Immature natural killer cell (primary cell): ENCODE measurements around the gene CBX7. TPM values are rescaled to one million over a fixed set of nuclear protein-coding genes. Genes with fewer than 3 reads are reported as not detected.
"Not testable (repeated sequence)": the region's sequence is repeated elsewhere in the genome, so short reads cannot be mapped to it uniquely, and the experiment has no call there.

Source experiments
- DNase-seq, 3 donors: peaks; one replicate each; pipeline ENCODE4 v3.0.0; 2022; ENCODE audit warnings: mixed read lengths in 1 of 3
- H3K27ac Mint-ChIP-seq, 6 donors: one replicate each; pipeline ENCODE4 v1.8.0; 2020; ENCODE audit warnings: mixed read lengths in 6 of 6, mild to moderate bottlenecking in 5 of 6, inconsistent platforms in 4 of 6, moderate library complexity in 3 of 6
- H3K27me3 Mint-ChIP-seq, 3 donors: one replicate each; pipeline ENCODE4 v1.8.0; 2020 to 2021; ENCODE audit warnings: low read depth in 3 of 3, mild to moderate bottlenecking in 3 of 3, mixed read lengths in 3 of 3, moderate library complexity in 3 of 3, inconsistent platforms in 1 of 3
- H3K36me3 Mint-ChIP-seq, 3 donors: one replicate each; pipeline ENCODE4 v1.8.0; 2020; ENCODE audit warnings: mixed read lengths in 3 of 3, inconsistent platforms in 2 of 3, mild to moderate bottlenecking in 2 of 3
- H3K4me1 Mint-ChIP-seq, 2 donors: one replicate each; pipeline ENCODE4 v1.8.0; 2020; ENCODE audit warnings: inconsistent platforms in 2 of 2, mild to moderate bottlenecking in 2 of 2, mixed read lengths in 2 of 2, moderate library complexity in 1 of 2
- H3K4me3 Mint-ChIP-seq, 5 donors: one replicate each; pipeline ENCODE4 v1.8.0; 2020; ENCODE audit warnings: mild to moderate bottlenecking in 5 of 5, mixed read lengths in 5 of 5, inconsistent platforms in 3 of 5, moderate library complexity in 3 of 5
- H3K9me3 Mint-ChIP-seq, 6 donors: one replicate each; pipeline ENCODE4 v1.8.0; 2020; ENCODE audit warnings: mild to moderate bottlenecking in 6 of 6, mixed read lengths in 6 of 6, inconsistent platforms in 4 of 6, moderate library complexity in 3 of 6
- polyA plus RNA-seq, 3 donors: library from polyadenylated mRNA; unstranded; fragments of 300-500 nt; fragmentation: Illumina TruSeq; gene quantifications; one replicate each; pipeline ENCODE4 v1.2.3, GENCODE V29; 2021

The CBX7 gene
- polyA plus RNA-seq, 3 donors from 2014 or later: 4.5 to 9.6 (median 9.1) TPM

DNA sequence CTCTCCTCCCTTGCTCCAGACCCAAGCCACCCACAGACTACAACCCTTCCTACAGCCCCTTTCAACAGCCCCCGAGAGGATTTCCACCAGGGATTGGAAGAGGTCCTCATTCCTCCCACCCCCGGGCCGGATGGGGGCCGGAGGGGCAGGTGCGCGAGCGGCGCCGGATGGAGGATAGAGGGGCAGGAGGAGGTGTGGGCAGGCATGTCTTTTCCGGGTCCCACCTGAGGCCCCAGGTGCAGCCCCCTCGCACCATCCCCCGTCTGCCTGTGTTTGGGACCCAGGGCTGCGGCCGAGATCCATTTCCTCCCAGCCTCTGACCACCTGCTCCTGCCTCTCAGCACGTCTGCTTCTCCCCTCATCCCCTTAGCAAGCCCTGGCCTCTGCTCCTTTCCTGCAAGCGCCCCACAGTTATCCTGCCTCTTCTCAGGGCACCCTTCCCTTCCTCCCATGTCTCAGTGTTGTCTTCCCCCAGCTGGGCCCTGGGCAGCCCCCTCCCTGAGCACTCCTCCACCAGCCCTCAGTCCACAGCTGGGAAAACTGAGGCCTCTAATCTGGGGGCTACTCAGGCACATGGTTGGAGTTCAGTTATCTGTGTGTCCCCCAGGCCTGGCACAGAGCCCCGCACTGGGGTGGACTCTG lies 19.3 kb upstream of the CBX7 start:
- H3K27ac Mint-ChIP-seq: peak overlapping the region in 5 of 6 donors; percentile 74 to 98 (median 89)
- no peaks in the 10 kb centered on the region for H3K36me3 Mint-ChIP-seq
- peak overlapping the region in 3 of 5 donors; percentile 15 to 64 (median 48) for H3K4me3 Mint-ChIP-seq
- no peak for DNase-seq
- H3K27me3 Mint-ChIP-seq: peaks cover 13 to 20% (median 19%) of the 10 kb centered on the region in 3 donors
- peaks cover 52 to 57% of the 10 kb centered on the region in 2 donors for H3K4me1 Mint-ChIP-seq
- H3K9me3 Mint-ChIP-seq: peaks cover 0 to 1% (median 0%) of the 10 kb centered on the region in 6 donors

DNA sequence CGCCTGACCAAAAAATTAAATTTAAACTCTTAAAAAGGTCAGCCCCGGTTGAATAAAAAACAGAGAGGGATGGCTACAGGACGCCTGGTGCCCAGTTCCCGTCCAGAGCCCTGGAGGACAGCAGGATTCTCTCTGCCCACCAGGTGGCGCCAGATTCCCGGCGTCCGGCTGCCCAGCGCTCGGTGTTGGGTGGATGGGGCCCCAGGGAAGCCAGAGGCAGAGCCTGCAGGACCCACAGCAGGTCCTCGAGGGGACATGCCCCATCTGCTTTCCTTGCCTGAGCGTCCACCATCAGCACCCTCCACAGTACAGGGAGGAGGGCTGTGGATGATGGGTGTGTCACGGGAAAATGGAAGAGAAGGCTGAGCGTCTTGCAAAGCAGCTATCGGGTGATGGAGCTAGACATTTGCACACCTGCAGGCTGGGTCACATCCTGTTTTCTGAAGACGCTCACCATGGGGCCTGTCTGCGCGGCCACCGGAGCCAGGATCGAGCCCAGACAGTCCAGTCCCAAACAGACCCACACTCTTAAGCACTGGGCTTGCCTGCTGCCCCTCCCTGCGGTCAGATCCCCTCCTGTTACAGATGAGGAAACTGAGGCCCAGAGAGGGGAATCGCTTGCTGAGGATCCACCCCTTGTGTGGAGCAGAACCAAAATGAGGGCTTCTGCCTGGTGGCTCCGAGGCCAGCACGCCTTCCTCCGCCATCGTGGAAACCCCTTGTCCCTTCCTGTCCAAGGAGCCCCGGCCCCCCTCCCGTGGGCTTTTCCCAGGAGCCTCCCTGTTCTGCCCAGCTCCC lies 18.5 kb upstream of the CBX7 start:
- Mint-ChIP-seq H3K27ac (peak overlapping the region in 5 of 6 donors; percentile 58 to 98 (median 89)), H3K36me3 (no peaks in the 10 kb centered on the region), H3K27me3 (peaks cover 13 to 20% (median 19%) of the 10 kb centered on the region in 3 donors), H3K4me1 (peaks cover 51 to 52% of the 10 kb centered on the region in 2 donors), H3K4me3 (peak overlapping the region; percentile 60 to 73 (median 65)), H3K9me3 (peaks cover 0 to 1% (median 0%) of the 10 kb centered on the region in 6 donors)
- DNase-seq: peak; percentile 83 to 86 (median 85)

DNA sequence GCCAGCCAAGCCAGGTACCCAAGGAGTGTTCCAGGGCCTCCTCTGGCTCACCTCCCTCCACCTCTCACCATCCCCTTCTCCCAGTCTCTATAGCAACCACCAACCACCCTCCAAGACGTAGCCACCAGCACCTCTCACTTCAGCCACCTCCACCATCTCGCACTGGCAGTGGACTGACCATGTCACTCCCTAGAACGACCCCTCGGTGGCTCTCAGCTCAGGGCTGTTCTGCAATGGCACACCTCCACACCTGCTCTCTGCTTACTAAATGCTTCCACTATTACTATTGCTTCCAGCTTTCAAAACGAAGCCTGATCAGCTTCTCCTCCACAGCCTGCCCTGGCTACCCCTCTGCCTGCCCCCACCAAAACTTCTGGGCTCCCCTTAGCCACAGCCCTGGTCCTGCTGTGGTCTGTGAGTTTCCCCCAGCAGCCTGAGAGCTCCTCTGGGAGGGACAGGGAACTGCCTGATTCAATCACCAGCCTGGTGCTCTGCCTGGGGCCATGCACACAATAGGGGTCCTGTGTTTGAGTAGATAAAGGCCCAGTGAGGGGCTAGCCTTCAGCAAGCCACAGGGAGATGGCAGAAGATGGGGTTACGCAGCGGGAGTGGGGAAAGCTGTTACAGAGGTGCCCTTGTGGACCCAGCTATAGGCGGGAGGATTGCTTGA lies 17.5 kb upstream of the CBX7 start:
- Mint-ChIP-seq H3K4me3 (no peak overlapping the region), H3K4me1 (peaks cover 40 to 45% of the 10 kb centered on the region in 2 donors), H3K36me3 (no peaks in the 10 kb centered on the region), H3K27ac (peak overlapping the region in 1 of 6 donors; percentile 62), H3K27me3 (peaks cover 13 to 19% (median 17%) of the 10 kb centered on the region in 3 donors), H3K9me3 (peaks cover 0 to 1% (median 0%) of the 10 kb centered on the region in 6 donors)
- DNase-seq: no peak

DNA sequence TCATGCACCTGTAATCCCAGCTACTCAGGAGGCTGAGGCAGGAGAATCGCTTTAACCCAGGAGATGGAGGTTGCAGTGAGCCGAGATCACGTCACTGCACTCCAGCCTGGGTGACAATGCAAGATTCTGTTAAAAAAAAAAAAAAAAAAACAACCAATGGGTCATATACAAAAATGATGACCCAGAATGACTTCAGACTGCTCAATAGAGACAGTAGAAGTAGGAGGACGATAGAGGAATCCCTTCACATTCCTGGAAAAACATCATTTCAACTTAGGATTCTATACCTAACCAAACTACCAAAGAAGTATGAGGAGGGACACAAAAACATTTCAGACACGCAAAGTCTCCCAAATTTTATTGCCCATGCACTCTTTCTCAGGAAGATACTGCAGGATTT lies 14.1 kb upstream of the CBX7 start:
- no peak overlapping the region for H3K27ac Mint-ChIP-seq
- no peaks in the 10 kb centered on the region for H3K9me3 Mint-ChIP-seq

DNA sequence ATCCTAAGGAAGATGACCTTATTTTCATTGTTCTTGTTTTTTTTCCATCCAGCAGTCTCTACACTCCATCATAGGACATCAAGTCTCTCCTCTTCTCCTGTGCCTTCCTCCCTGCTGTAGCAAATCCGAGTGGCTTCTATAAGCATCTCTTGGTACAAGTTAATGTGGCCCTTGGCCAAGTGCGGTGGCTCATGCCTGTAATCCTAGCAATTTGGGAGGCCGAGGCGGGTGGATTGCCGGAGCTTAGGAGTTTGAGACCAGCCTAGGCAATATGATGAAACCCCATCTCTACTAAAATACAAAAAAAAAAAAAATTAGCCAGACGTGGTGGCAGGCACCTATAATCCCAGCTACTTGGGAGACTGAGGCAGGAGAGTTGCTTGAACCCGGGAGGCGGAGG lies 3.6 kb upstream of the CBX7 start:
- not testable (repeated sequence) for H3K4me3 Mint-ChIP-seq, H3K9me3 Mint-ChIP-seq, DNase-seq, H3K27ac Mint-ChIP-seq, H3K36me3 Mint-ChIP-seq, H3K27me3 Mint-ChIP-seq
- peaks cover 13 to 14% of the 10 kb centered on the region in 2 donors for H3K4me1 Mint-ChIP-seq

More for the DNA sequence above, 14.1 kb upstream of the CBX7 start:
- Mint-ChIP-seq H3K27me3 (peaks cover 3 to 6% (median 4%) of the 10 kb centered on the region in 3 donors), H3K4me1 (peaks cover 9 to 12% of the 10 kb centered on the region in 2 donors), H3K4me3 (no peak overlapping the region), H3K36me3 (peaks cover 0 to 3% (median 0%) of the 10 kb centered on the region in 3 donors)
- no peak for DNase-seq

DNA sequence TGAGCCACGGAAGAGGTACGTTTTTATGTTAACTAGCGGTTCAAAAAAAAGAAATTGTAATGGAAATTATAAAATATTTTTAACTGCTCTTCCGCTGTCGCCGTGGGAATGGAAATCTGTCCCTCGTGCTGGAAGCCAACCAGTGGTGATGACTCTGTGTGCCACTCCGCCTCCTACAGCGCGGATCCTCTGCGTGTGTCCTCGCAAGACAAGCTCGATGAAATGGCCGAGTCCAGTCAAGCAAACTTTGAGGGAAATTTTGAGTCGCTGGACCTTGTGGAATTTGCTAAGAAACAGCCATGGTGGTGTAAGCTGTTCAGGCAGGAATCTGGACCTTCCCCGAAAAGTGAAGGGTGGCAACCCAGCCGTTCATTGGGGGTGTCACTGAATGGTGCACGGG lies 2.9 kb upstream of the CBX7 start:
- peaks cover 0 to 12% (median 4%) of the 10 kb centered on the region in 3 donors for H3K27me3 Mint-ChIP-seq
- H3K36me3 Mint-ChIP-seq: no peaks in the 10 kb centered on the region
- peaks cover 19 to 21% of the 10 kb centered on the region in 2 donors for H3K4me1 Mint-ChIP-seq
- no peak overlapping the region for H3K4me3 Mint-ChIP-seq
- H3K9me3 Mint-ChIP-seq: peaks cover 0 to 1% (median 0%) of the 10 kb centered on the region in 6 donors
- no peak for DNase-seq
- H3K27ac Mint-ChIP-seq: no peak overlapping the region

DNA sequence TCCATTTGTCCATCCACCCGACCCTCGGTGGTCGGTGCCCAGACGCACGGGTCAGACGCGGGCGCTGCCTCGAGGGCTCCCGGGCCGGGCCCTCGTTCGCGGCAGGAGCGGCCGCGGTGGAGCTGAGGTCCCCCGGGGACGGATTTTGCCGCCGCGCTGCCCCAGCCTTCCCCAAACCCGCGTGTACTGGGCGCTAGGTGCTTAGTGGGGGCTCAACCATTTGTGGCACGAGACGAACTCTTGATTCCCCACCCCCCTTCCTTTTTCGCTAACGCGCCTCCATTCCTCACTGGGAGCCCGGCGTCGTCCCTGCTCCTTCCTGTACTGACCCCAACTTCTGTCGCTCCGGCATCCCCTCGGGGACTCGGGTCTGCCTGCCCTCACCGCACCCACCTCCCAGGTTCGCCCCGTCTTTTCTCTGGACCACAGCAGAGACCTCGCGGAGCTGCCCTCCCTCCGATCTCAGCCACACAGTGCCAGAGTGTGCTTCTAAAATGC lies 789 bp upstream of the CBX7 start:
- H3K4me3 Mint-ChIP-seq: peak overlapping the region; percentile 78 to 93 (median 91)
- H3K27me3 Mint-ChIP-seq: peaks cover 0 to 10% (median 2%) of the 10 kb centered on the region in 3 donors

DNA sequence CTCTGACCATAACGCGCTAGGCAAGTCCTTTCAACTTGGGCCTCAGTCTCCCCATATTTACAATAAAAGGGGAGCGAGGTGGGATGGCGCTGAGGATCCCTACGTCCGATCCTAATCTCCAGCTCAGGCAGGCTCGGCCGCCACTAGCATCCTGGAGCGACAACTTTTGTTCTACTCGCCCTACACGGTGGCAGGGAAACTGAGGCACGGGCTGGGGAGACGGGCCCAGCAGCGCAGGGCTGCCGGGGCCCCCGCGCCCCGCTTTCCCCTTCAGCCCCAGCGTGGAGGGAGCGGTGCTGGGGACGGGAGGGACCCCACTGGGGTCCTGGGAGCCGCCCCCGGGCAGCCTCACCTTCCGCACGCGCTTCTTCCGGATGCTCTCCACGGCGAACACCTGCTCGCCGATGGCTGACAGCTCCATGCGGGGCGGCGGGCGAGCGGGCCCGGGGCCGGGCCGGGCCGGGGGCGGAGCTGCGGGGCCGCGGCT lies 413 bp downstream of the CBX7 start:
- Mint-ChIP-seq H3K27me3 (peaks cover 0 to 10% (median 2%) of the 10 kb centered on the region in 3 donors), H3K4me1 (peaks cover 33 to 35% of the 10 kb centered on the region in 2 donors), H3K4me3 (peak overlapping the region; percentile 20 to 78 (median 67)), H3K27ac (peak overlapping the region in 3 of 6 donors; percentile 71 to 83 (median 81)), H3K9me3 (peaks cover 0 to 1% (median 0%) of the 10 kb centered on the region in 6 donors), H3K36me3 (no peaks in the 10 kb centered on the region)
- DNase-seq: no peak

More for the DNA sequence above, 789 bp upstream of the CBX7 start:
- Mint-ChIP-seq H3K9me3 (peaks cover 0 to 1% (median 0%) of the 10 kb centered on the region in 6 donors), H3K4me1 (peaks cover 31 to 33% of the 10 kb centered on the region in 2 donors), H3K27ac (peak overlapping the region; percentile 81 to 93 (median 86)), H3K36me3 (no peaks in the 10 kb centered on the region)
- no peak for DNase-seq

DNA sequence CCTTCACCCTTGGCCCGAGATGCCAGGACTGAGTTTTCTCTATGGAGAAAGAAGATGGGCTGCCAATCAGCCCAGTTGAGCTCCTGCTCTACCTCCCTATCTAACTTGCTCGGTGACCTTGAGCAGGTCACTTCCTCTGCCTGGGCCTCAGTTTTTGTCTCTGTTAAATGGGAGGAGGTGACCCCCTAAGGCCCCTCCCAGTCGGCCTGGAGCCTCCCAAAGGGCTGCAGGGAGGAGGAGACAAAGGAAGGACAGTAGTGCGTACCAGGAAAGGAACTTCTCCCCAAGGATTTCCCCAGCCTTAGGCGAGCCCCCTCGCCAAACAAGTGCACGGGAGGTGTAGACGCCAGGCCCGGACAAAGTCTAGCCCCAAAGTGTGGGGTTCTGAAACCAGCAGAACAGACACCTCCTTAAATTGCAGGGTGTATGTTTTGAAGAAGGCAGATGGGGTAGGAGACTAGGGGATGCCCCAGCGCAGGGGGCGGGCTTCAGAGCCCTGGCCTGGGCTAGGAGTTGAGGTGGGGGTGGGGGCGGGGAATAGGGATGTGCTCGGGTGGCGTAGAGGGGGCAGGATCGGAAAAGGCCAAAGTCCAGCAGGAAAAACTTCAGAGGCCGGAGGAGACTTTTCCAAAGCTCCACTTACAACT lies 1.0 kb downstream of the CBX7 start:
- peak overlapping the region; percentile 69 to 85 (median 83) for H3K27ac Mint-ChIP-seq
- H3K27me3 Mint-ChIP-seq: peaks cover 0 to 8% (median 0%) of the 10 kb centered on the region in 3 donors
- H3K9me3 Mint-ChIP-seq: peaks cover 0 to 1% (median 0%) of the 10 kb centered on the region in 6 donors
- H3K4me1 Mint-ChIP-seq: peaks cover 37 to 38% of the 10 kb centered on the region in 2 donors
- no peak for DNase-seq
- H3K4me3 Mint-ChIP-seq: peak overlapping the region; percentile 55 to 79 (median 76)
- no peaks in the 10 kb centered on the region for H3K36me3 Mint-ChIP-seq

DNA sequence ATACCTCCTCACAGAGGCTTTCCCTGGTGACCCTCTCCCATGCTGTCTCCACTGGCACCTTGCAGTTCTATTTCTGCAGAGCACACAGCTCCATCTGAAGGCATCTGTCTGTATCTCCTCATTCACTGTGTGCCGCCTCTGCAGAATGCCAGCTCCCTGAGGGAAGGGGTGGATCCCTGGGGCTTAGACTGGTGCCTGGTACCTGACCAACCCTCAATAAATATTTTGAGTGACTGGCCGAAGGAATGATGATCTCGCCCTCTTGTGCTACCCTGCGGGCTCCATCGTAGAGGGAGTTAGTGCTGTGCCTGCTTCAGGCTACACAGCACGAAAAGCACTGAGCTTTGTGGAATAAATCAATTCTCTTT lies 1.6 kb downstream of the CBX7 start:
- peaks cover 43 to 45% of the 10 kb centered on the region in 2 donors for H3K4me1 Mint-ChIP-seq
- peaks cover 0 to 12% (median 3%) of the 10 kb centered on the region in 3 donors for H3K27me3 Mint-ChIP-seq
- peak overlapping the region; percentile 69 to 85 (median 83) for H3K27ac Mint-ChIP-seq
- H3K4me3 Mint-ChIP-seq: peak overlapping the region; percentile 55 to 79 (median 76)
- DNase-seq: no peak
- no peaks in the 10 kb centered on the region for H3K36me3 Mint-ChIP-seq
- peaks cover 0 to 1% (median 0%) of the 10 kb centered on the region in 6 donors for H3K9me3 Mint-ChIP-seq

DNA sequence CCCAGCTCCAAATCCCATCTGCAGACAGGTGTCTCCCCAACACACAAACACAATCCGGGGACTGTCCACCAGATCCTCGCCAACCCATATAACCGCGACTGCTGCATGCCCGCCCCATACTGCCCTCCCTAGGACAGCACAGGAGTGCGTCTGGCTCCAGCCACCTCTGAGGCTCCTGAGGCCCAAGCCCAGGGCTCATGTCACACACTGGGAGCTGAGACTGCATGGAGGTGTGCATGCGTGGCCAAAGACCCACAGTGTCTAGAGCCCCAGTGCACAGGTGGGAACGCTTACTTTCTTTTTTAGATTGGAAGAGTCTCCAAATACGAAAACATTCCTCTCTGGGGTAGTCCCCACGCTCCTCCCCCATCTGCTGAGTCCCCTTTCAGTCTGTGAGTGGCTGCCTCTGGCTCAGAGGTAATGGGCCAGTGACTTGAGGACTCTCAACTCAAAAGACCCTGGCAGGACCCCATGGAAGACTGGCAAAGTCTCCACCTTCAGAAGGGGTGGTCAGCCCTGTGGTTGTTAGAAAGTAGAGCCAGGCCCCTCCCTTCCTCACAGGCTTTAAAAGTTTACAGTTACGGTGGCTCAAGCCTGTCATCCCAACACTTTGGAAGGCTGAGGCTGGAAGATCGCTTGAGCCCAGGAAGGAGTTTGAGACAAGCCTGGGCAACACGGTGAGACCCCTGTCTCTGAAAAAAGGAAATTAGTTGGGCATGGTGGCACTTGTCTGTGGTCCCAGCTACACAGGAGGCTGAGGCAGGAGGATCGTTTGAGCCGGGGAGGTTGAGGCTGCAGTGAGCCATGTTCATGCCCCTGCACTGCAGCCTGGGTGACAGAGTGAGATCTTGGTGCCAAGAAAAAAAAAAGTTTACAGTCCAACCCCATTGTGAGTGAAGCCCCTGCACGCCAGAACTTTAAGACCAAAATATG lies 2.3 kb downstream of the CBX7 start:
- H3K36me3 Mint-ChIP-seq: no peaks in the 10 kb centered on the region
- H3K27ac Mint-ChIP-seq: peak overlapping the region; percentile 69 to 85 (median 82)
- peak overlapping the region in 4 of 5 donors; percentile 67 to 79 (median 77) for H3K4me3 Mint-ChIP-seq
- peaks cover 44 to 45% of the 10 kb centered on the region in 2 donors for H3K4me1 Mint-ChIP-seq
- peaks cover 0 to 13% (median 3%) of the 10 kb centered on the region in 3 donors for H3K27me3 Mint-ChIP-seq
- H3K9me3 Mint-ChIP-seq: peaks cover 0 to 1% (median 0%) of the 10 kb centered on the region in 6 donors
- no peak for DNase-seq
